ENCODE data around the gene GPR161.
"Not testable (repeated sequence)": the region's sequence is repeated elsewhere in the genome, so short reads cannot be mapped to it uniquely, and the experiment has no call there.

GPR161 gene

GRCh38 chr1:168136709-168137514 lies at the start of gene GPR161:
Gene GPR161, minus strand, starts transcription at chr1:168136930. Its CDS starts 32,080 bp downstream, at chr1:168104850.
- no peak for DNase-seq (ENCODE audit: low read depth in 2 of 2)

GRCh38 chr1:168181063-168181720 lies 44.5 kb upstream of the GPR161 start:
- not testable (repeated sequence) for DNase-seq (ENCODE audit: low read depth in 2 of 2)

GRCh38 chr1:168180148-168180524 lies 43.4 kb upstream of the GPR161 start:
- DNase-seq (ENCODE audit: low read depth in 2 of 2) = no peak

- DNase-seq (ENCODE audit: low read depth in 2 of 2) = no peak
These were observed 42.9 kb upstream of the GPR161 start for GRCh38 chr1:168179438-168180147.

- DNase-seq (ENCODE audit: low read depth in 2 of 2) = peak; percentile 88 to 91
These were observed 42.1 kb upstream of the GPR161 start, which contains the start of gene TIPRL for GRCh38 chr1:168178638-168179437. Gene TIPRL, plus strand, starts transcription at chr1:168178962. Its CDS starts 116 bp downstream, at chr1:168179078.

GRCh38 chr1:168178227-168178637 lies 41.5 kb upstream of the GPR161 start:
- no peak for DNase-seq (ENCODE audit: low read depth in 2 of 2)

- no peak for DNase-seq (ENCODE audit: low read depth in 2 of 2)
These were observed 35.7 kb upstream of the GPR161 start for GRCh38 chr1:168172250-168172915.

GRCh38 chr1:168170564-168171508 lies 34.1 kb upstream of the GPR161 start:
- no peak for DNase-seq (ENCODE audit: low read depth in 2 of 2)

GRCh38 chr1:168167806-168168205 lies 31.1 kb upstream of the GPR161 start:
- DNase-seq (ENCODE audit: low read depth in 2 of 2) = no peak

- DNase-seq (ENCODE audit: low read depth in 2 of 2) = no peak
These were observed 28.0 kb upstream of the GPR161 start for GRCh38 chr1:168164771-168165170.

- DNase-seq (ENCODE audit: low read depth in 2 of 2) = no peak
These were observed 26.9 kb upstream of the GPR161 start for GRCh38 chr1:168163670-168164069.

- DNase-seq (ENCODE audit: low read depth in 2 of 2) = no peak
These were observed 24.7 kb upstream of the GPR161 start for GRCh38 chr1:168161459-168161858.

GRCh38 chr1:168159979-168160378 lies 23.2 kb upstream of the GPR161 start:
- DNase-seq (ENCODE audit: low read depth in 2 of 2) = no peak

- no peak for DNase-seq (ENCODE audit: low read depth in 2 of 2)
These were observed 22.5 kb upstream of the GPR161 start for GRCh38 chr1:168159251-168159650.

- no peak for DNase-seq (ENCODE audit: low read depth in 2 of 2)
These were observed 20.9 kb upstream of the GPR161 start for GRCh38 chr1:168157638-168158037.

GRCh38 chr1:168155910-168156309 lies 19.2 kb upstream of the GPR161 start:
- no peak for DNase-seq (ENCODE audit: low read depth in 2 of 2)

- not testable (repeated sequence) for DNase-seq (ENCODE audit: low read depth in 2 of 2)
These were observed 18.0 kb upstream of the GPR161 start for GRCh38 chr1:168154707-168155106.

- no peak for DNase-seq (ENCODE audit: low read depth in 2 of 2)
These were observed 15.2 kb upstream of the GPR161 start for GRCh38 chr1:168151935-168152334.

- no peak for DNase-seq (ENCODE audit: low read depth in 2 of 2)
These were observed 13.6 kb upstream of the GPR161 start for GRCh38 chr1:168150283-168150682.

GRCh38 chr1:168148916-168149315 lies 12.2 kb upstream of the GPR161 start:
- no peak for DNase-seq (ENCODE audit: low read depth in 2 of 2)
